GM12872 (cell line): ENCODE data around the gene TP53RK.

Experiments
- CTCF ChIP-seq: IDR thresholded peaks from 3 replicates; pipeline ENCODE4 v1.5.1; 2011; ENCODE audit warnings: low read depth, mild to moderate bottlenecking, low read length, moderate library complexity; ENCODE audit not compliant: insufficient read depth

Gene TP53RK

GRCh38 chr20:46642969-46643343 is 46.3 kb downstream of the TP53RK start:
- TF ChIP-seq CTCF: no peak

GRCh38 chr20:46642265-46642968 is 46.8 kb downstream of the TP53RK start:
- TF ChIP-seq CTCF: no peak

- TF ChIP-seq CTCF: no peak
These were observed 47.8 kb downstream of the TP53RK start for GRCh38 chr20:46641424-46641823.

GRCh38 chr20:46640536-46641311 is 48.5 kb downstream of the TP53RK start:
- no peak for TF ChIP-seq CTCF

GRCh38 chr20:46640044-46640443 is 49.2 kb downstream of the TP53RK start:
- no peak for TF ChIP-seq CTCF

- TF ChIP-seq CTCF: no peak
These were observed 49.7 kb downstream of the TP53RK start for GRCh38 chr20:46639587-46639986.

GRCh38 chr20:46638898-46639274 is 50.4 kb downstream of the TP53RK start:
- no peak for TF ChIP-seq CTCF
